ENCODE data around the gene ONECUT3. TPM values are rescaled to one million over a fixed set of nuclear protein-coding genes. Genes with fewer than 3 reads are reported as not detected.

Gene ONECUT3
- polyA plus RNA-seq, 1 of the 3 experiments (the other 2 are of a cell fraction) = not detected

DNA sequence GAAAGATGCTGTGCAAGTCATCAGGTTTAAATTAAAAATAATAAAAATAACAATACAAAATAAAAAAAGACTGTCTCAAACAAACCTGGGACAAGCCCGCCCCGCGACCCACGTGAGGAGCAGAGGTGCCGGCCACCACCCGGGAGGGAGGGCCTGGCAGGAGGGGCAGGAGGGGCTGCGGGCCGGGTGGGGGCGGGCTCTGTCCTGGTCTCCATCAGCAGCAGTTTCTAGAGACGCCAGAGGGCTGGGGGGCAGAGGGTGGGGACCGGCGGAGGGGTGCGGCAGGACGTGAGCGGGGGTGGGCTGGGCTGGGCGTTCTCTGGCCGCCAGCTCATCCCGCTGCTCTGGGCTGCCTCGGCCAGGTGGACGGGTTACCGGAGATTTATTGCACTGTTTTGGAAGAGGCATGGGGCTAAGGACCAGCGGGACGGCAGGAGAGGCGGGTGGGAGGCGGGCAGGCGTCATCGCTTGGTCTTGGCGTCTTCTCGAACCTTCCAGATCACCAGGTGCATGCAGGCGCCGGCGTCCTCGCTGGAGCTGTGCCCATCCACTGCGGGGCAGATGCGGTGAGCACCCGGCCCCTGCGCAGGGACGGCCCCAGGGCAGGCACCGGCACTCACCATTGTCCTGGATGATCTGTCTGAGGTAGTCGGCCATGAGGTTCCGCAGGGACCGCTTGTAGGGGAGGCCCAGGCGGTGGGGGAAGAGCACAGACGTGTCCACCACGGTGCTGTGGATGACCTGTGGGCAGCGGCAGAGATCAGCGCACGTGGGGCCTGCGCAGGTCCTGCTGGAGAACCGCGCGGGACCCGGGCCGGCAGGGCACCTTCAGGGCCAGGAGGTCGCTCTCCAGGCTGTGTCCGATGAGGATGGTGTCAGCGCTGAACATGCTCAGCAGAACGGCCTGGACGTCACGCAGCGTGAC, 62.6 kb downstream of the ONECUT3 start:
- Histone ChIP-seq H3K4me2 (no peak overlapping the region), H3K79me2 (ENCODE audit: insufficient read depth) (no peaks in the 10 kb centered on the region), H3K9me3 (no peaks in the 10 kb centered on the region), H3K27me3 (ENCODE audit: insufficient read depth) (no peaks in the 10 kb centered on the region), H3K9me2 (no peaks in the 10 kb centered on the region), H3K4me3 (ENCODE audit: low read depth in 2 of 2, low read length in 1 of 2) (no peak overlapping the region), H3K4me1 (ENCODE audit: control insufficient read depth in 1 of 2, insufficient read depth in 2 of 2, low read depth in 1 of 2, low read length in 1 of 2) (peaks cover 0 to 14% of the 10 kb centered on the region in 2 experiments; a peak in 1 of 4 replicates), H3K9ac (no peak overlapping the region), H3K36me3 (replicated peaks in 1 of 2; ENCODE audit: control insufficient read depth in 1 of 2, insufficient read depth in 2 of 2, low read length in 1 of 2) (peaks cover 3 to 46% of the 10 kb centered on the region in 2 experiments), H3F3A (replicated peaks; ENCODE audit: insufficient read depth) (peaks cover 4% of the 10 kb centered on the region), H3K27ac (ENCODE audit: low read depth in 2 of 2, low read length in 1 of 2) (no peak overlapping the region), H4K20me1 (ENCODE audit: insufficient read depth) (no peaks in the 10 kb centered on the region), H2AFZ (ENCODE audit: low read depth) (no peak overlapping the region)
- CTCF ChIA-PET = interaction anchor here (0.8 to 3.4 kb wide), 3 partner anchors 10 to 15 kb away, joined by 4 to 33 read pairs (median 6); no protein-coding TSS in a partner anchor
- POLR2A ChIA-PET = no interaction called here
- TF ChIP-seq TAF1 (IDR thresholded peaks at IDR 0.05; ENCODE audit: borderline replicate concordance, low read depth, low read length) = no peak
- TF ChIP-seq CHD2 (IDR thresholded peaks at IDR 0.05; ENCODE audit: low read length, partially characterized antibody) = no peak
- TF ChIP-seq, protein P1, sequence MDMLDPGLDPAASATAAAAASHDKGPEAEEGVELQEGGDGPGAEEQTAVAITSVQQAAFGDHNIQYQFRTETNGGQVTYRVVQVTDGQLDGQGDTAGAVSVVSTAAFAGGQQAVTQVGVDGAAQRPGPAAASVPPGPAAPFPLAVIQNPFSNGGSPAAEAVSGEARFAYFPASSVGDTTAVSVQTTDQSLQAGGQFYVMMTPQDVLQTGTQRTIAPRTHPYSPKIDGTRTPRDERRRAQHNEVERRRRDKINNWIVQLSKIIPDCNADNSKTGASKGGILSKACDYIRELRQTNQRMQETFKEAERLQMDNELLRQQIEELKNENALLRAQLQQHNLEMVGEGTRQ (IDR thresholded peaks at IDR 0.05; ENCODE audit: borderline replicate concordance, low read depth, low read length) = no peak
- TF ChIP-seq MXI1 (IDR thresholded peaks at IDR 0.05; ENCODE audit: low read depth, low read length) = no peak
- TF ChIP-seq RFX5 (IDR thresholded peaks at IDR 0.05; ENCODE audit: low read length) = no peak
- no peak for TF ChIP-seq ELF1 (IDR thresholded peaks at IDR 0.05)
- no peak for TF ChIP-seq SMC3 (IDR thresholded peaks at IDR 0.05; ENCODE audit: low read depth, low read length)
- no peak for TF ChIP-seq RCOR1 (IDR thresholded peaks at IDR 0.05; ENCODE audit: low read length)
- TF ChIP-seq RAD21 (IDR thresholded peaks at IDR 0.05; ENCODE audit: low read length) = no peak
- DNase-seq = no peak
- WGBS (ENCODE audit: low lambda C conversion rate) = 96% methylated on average over 50 of the region's 61 CpGs

DNA sequence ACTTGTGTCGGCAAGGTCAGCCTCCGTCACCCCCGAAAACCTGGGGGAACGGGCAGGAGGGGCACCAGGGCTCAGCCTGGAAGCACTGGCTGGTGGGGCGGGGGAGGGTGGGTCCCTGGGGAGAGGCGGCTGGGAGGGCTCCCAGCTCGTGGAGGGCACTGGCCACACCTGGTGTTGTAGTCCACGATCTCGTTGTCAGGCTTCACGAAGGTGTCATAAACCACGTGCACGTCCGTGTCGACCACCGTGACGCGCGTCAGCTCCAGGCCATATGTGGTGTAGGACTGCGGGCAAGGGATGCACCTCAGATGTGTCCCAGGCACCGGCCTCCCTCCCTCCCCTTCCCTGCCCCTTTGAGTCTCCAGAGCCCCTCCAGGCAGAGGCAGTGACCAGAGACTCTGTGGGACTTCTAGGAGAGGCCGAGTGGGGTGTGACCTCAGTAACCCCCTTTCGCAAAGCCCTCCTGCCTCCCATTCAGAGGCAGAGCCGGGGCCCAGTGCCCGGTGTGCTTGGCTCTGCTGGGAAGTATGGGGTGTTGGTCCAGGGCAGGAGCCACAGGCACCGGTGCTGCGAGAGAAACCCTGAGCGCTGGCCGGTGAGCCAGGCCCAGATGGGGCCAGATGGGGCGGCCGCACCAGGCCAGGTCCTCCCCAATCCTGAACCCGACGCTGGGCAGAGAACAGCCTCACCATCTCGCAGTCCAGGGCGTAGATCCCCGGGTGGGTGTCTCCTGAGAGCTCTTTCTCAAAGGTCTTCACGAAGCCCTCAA, 63.4 kb downstream of the ONECUT3 start:
- Histone ChIP-seq H3K4me3 (ENCODE audit: low read depth in 2 of 2, low read length in 1 of 2) (no peak overlapping the region), H3K9me3 (no peaks in the 10 kb centered on the region), H3K9me2 (no peaks in the 10 kb centered on the region), H3K9ac (no peak overlapping the region), H3K36me3 (replicated peaks in 1 of 2; ENCODE audit: control insufficient read depth in 1 of 2, insufficient read depth in 2 of 2, low read length in 1 of 2) (peaks cover 3 to 47% of the 10 kb centered on the region in 2 experiments), H3K79me2 (ENCODE audit: insufficient read depth) (no peaks in the 10 kb centered on the region), H2AFZ (ENCODE audit: low read depth) (no peak overlapping the region), H3K4me2 (no peak overlapping the region), H4K20me1 (ENCODE audit: insufficient read depth) (no peaks in the 10 kb centered on the region), H3K4me1 (ENCODE audit: control insufficient read depth in 1 of 2, insufficient read depth in 2 of 2, low read depth in 1 of 2, low read length in 1 of 2) (peaks cover 0 to 10% of the 10 kb centered on the region in 2 experiments; a peak in 1 of 4 replicates), H3K27ac (ENCODE audit: low read depth in 2 of 2, low read length in 1 of 2) (no peak overlapping the region), H3F3A (replicated peaks; ENCODE audit: insufficient read depth) (peaks cover 4% of the 10 kb centered on the region), H3K27me3 (ENCODE audit: insufficient read depth) (no peaks in the 10 kb centered on the region)
- DNase-seq = no peak
- ChIA-PET CTCF (interaction anchor here (0.8 to 1.9 kb wide), 3 partner anchors 9 to 14 kb away, joined by 4 to 11 read pairs (median 6); no protein-coding TSS in a partner anchor), POLR2A (no interaction called here)
- TF ChIP-seq, protein P2, sequence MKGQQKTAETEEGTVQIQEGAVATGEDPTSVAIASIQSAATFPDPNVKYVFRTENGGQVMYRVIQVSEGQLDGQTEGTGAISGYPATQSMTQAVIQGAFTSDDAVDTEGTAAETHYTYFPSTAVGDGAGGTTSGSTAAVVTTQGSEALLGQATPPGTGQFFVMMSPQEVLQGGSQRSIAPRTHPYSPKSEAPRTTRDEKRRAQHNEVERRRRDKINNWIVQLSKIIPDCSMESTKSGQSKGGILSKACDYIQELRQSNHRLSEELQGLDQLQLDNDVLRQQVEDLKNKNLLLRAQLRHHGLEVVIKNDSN (IDR thresholded peaks at IDR 0.05; ENCODE audit: borderline replicate concordance, low read depth) = no peak
- TF ChIP-seq ELF1 (IDR thresholded peaks at IDR 0.05) (no peak), CHD2 (IDR thresholded peaks at IDR 0.05; ENCODE audit: low read length, partially characterized antibody) (no peak), YY1 (IDR thresholded peaks at IDR 0.05; ENCODE audit: low read depth) (no peak), SMC3 (IDR thresholded peaks at IDR 0.05; ENCODE audit: low read depth, low read length) (no peak), FOXM1 (IDR thresholded peaks at IDR 0.05; ENCODE audit: low read depth) (no peak), NRF1 (IDR thresholded peaks at IDR 0.05; ENCODE audit: low read depth, low read length) (no peak), TAF1 (IDR thresholded peaks at IDR 0.05; ENCODE audit: borderline replicate concordance, low read depth, low read length) (no peak), RXRA (IDR thresholded peaks at IDR 0.05; ENCODE audit: borderline replicate concordance, low read depth) (no peak), RFX5 (IDR thresholded peaks at IDR 0.05; ENCODE audit: low read length) (no peak), GABPA (IDR thresholded peaks at IDR 0.05; ENCODE audit: low read depth) (no peak), MEF2A (IDR thresholded peaks at IDR 0.05; ENCODE audit: borderline replicate concordance, low read depth) (no peak), JUND (IDR thresholded peaks at IDR 0.05) (no peak), POLR2AphosphoS5 (IDR thresholded peaks at IDR 0.05; ENCODE audit: low read depth, low read length) (no peak), MXI1 (IDR thresholded peaks at IDR 0.05; ENCODE audit: low read depth, low read length) (no peak), RAD21 (IDR thresholded peaks at IDR 0.05; ENCODE audit: low read length) (no peak), SIN3A (IDR thresholded peaks at IDR 0.05; ENCODE audit: borderline replicate concordance, low read depth, low read length) (no peak)
- TF ChIP-seq, protein P3, sequence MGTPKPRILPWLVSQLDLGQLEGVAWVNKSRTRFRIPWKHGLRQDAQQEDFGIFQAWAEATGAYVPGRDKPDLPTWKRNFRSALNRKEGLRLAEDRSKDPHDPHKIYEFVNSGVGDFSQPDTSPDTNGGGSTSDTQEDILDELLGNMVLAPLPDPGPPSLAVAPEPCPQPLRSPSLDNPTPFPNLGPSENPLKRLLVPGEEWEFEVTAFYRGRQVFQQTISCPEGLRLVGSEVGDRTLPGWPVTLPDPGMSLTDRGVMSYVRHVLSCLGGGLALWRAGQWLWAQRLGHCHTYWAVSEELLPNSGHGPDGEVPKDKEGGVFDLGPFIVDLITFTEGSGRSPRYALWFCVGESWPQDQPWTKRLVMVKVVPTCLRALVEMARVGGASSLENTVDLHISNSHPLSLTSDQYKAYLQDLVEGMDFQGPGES (IDR thresholded peaks at IDR 0.05; ENCODE audit: low read depth, low read length) = no peak
- TF ChIP-seq, protein P4, sequence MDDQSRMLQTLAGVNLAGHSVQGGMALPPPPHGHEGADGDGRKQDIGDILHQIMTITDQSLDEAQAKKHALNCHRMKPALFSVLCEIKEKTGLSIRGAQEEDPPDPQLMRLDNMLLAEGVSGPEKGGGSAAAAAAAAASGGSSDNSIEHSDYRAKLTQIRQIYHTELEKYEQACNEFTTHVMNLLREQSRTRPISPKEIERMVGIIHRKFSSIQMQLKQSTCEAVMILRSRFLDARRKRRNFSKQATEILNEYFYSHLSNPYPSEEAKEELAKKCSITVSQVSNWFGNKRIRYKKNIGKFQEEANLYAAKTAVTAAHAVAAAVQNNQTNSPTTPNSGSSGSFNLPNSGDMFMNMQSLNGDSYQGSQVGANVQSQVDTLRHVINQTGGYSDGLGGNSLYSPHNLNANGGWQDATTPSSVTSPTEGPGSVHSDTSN (IDR thresholded peaks at IDR 0.05) = no peak
- 93% methylated on average over 17 of the region's 36 CpGs for WGBS (ENCODE audit: low lambda C conversion rate)
